ENCODE data around the gene ENO3. TPM values are rescaled to one million over a fixed set of nuclear protein-coding genes. Genes with fewer than 3 reads are reported as not detected.

The ENO3 gene
- total and polyA plus RNA-seq, 2 experiments from 2014 or later, result 12.1 to 19.6 TPM

- H3K27me3 ChIP-seq (ENCODE audit: insufficient read depth), result no peaks in the 10 kb centered on the region
- no peak overlapping the region for H2AFZ ChIP-seq
- Mint-ChIP-seq H3K27me3 (ENCODE audit: insufficient read depth, low read depth, poor library complexity) (peaks cover 30% of the 10 kb centered on the region), H3K9me3 (no peaks in the 10 kb centered on the region; the same call in 2 of the 3 replicates), H3K27ac (peak overlapping the region; percentile 92), H3K4me3 (peak overlapping the region; percentile 92), H3K36me3 (ENCODE audit: low read depth) (peaks cover 70% of the 10 kb centered on the region), H3K4me1 (peaks cover 38% of the 10 kb centered on the region)
- peak overlapping the region; percentile 100 for H3K27ac ChIP-seq (ENCODE audit: low read depth)
- peaks cover 58% of the 10 kb centered on the region for H3K79me2 ChIP-seq (replicated peaks; ENCODE audit: insufficient read depth)
- peaks cover 58% of the 10 kb centered on the region for H3F3A ChIP-seq (replicated peaks; ENCODE audit: low read depth)
- DNase-seq (ENCODE audit: low spot score) (peak; percentile 53), ATAC-seq (no peak)
- H3K9me2 ChIP-seq (ENCODE audit: insufficient read depth), result no peaks in the 10 kb centered on the region
- H3K4me1 ChIP-seq (ENCODE audit: insufficient read depth), result peaks cover 34% of the 10 kb centered on the region
- H3K36me3 ChIP-seq (ENCODE audit: insufficient read depth), result peaks cover 21% of the 10 kb centered on the region
- peaks cover 34% of the 10 kb centered on the region for H4K20me1 ChIP-seq (replicated peaks; ENCODE audit: insufficient read depth)
- no peak for TF ChIP-seq NANOG (IDR thresholded peaks at IDR 0.05; ENCODE audit: borderline replicate concordance)
- TF ChIP-seq POLR2AphosphoS5 (IDR thresholded peaks at IDR 0.05; ENCODE audit: low read depth), result peak; percentile 53
- peak overlapping the region; percentile 96 for H3K4me3 ChIP-seq
- peak overlapping the region; percentile 96 for H3K4me2 ChIP-seq
These were observed 5.6 kb upstream of the ENO3 start for GRCh38 chr17:4945176-4945943.

GRCh38 chr17:4945944-4946280 lies 5.0 kb upstream of the ENO3 start:
- peak overlapping the region; percentile 96 for H3K4me2 ChIP-seq
- Mint-ChIP-seq H3K36me3 (ENCODE audit: low read depth) (peaks cover 67% of the 10 kb centered on the region), H3K27me3 (ENCODE audit: insufficient read depth, low read depth, poor library complexity) (peaks cover 31% of the 10 kb centered on the region), H3K27ac (peak overlapping the region; percentile 92), H3K4me1 (peaks cover 42% of the 10 kb centered on the region), H3K4me3 (peak overlapping the region; percentile 92), H3K9me3 (no peaks in the 10 kb centered on the region; the same call in 2 of the 3 replicates)
- no peak for ATAC-seq
- DNase-seq (ENCODE audit: low spot score), result no peak
- H3K79me2 ChIP-seq (replicated peaks; ENCODE audit: insufficient read depth), result peaks cover 55% of the 10 kb centered on the region
- peaks cover 39% of the 10 kb centered on the region for H3K4me1 ChIP-seq (ENCODE audit: insufficient read depth)
- peak overlapping the region; percentile 96 for H3K4me3 ChIP-seq
- peaks cover 33% of the 10 kb centered on the region for H4K20me1 ChIP-seq (replicated peaks; ENCODE audit: insufficient read depth)
- no peaks in the 10 kb centered on the region for H3K27me3 ChIP-seq (ENCODE audit: insufficient read depth)
- TF ChIP-seq POLR2AphosphoS5 (IDR thresholded peaks at IDR 0.05; ENCODE audit: low read depth) (peak; percentile 27; the same call in 1 of the 2 replicates), ZNF114 (CRISPR knock-in tag; IDR thresholded peaks at IDR 0.05) (no peak), EZH2phosphoT487 (IDR thresholded peaks at IDR 0.05; ENCODE audit: unreplicated experiment) (no peak)
- H2AFZ ChIP-seq, result no peak overlapping the region
- H3K36me3 ChIP-seq (ENCODE audit: insufficient read depth), result peaks cover 21% of the 10 kb centered on the region
- H3K9me2 ChIP-seq (ENCODE audit: insufficient read depth), result no peaks in the 10 kb centered on the region
- peaks cover 55% of the 10 kb centered on the region for H3F3A ChIP-seq (replicated peaks; ENCODE audit: low read depth)
- peak overlapping the region; percentile 100 for H3K27ac ChIP-seq (ENCODE audit: low read depth)

GRCh38 chr17:4946312-4946976 lies 4.5 kb upstream of the ENO3 start:
- Histone ChIP-seq H3K4me2 (peak overlapping the region; percentile 96), H3K27me3 (ENCODE audit: insufficient read depth) (no peaks in the 10 kb centered on the region), H2AFZ (no peak overlapping the region), H3K36me3 (ENCODE audit: insufficient read depth) (peaks cover 21% of the 10 kb centered on the region), H3K79me2 (replicated peaks; ENCODE audit: insufficient read depth) (peaks cover 49% of the 10 kb centered on the region), H3K9me2 (ENCODE audit: insufficient read depth) (no peaks in the 10 kb centered on the region), H3F3A (replicated peaks; ENCODE audit: low read depth) (peaks cover 50% of the 10 kb centered on the region), H4K20me1 (replicated peaks; ENCODE audit: insufficient read depth) (peaks cover 28% of the 10 kb centered on the region), H3K4me1 (ENCODE audit: insufficient read depth) (peaks cover 39% of the 10 kb centered on the region), H3K27ac (ENCODE audit: low read depth) (peak overlapping the region; percentile 100), H3K4me3 (peak overlapping the region; percentile 96)
- DNase-seq (ENCODE audit: low spot score), result no peak
- Mint-ChIP-seq H3K9me3 (no peaks in the 10 kb centered on the region; the same call in 2 of the 3 replicates), H3K4me3 (peak overlapping the region; percentile 92), H3K36me3 (ENCODE audit: low read depth) (peaks cover 62% of the 10 kb centered on the region), H3K4me1 (peaks cover 42% of the 10 kb centered on the region), H3K27ac (peak overlapping the region; percentile 80), H3K27me3 (ENCODE audit: insufficient read depth, low read depth, poor library complexity) (peaks cover 34% of the 10 kb centered on the region)
- ATAC-seq, result no peak
- TF ChIP-seq POLR2AphosphoS5 (IDR thresholded peaks at IDR 0.05; ENCODE audit: low read depth), result peak; percentile 7; the same call in 1 of the 2 replicates
- TF ChIP-seq JUNB (IDR thresholded peaks at IDR 0.05; ENCODE audit: unreplicated experiment), result no peak
